Measurements from ENCODE around the gene PTP4A2. TPM values are rescaled to one million over a fixed set of nuclear protein-coding genes. Genes with fewer than 3 reads are reported as not detected.

Gene PTP4A2
- polyA plus RNA-seq, 3 donors: 227 to 501 (median 294) TPM

GRCh38 chr1:31862071-31862470, 76.1 kb downstream of the PTP4A2 start:
- H3K4me3 ChIP-seq (replicated peaks in 1 of 3; ENCODE audit: low read depth in 2 of 3, low read length in 3 of 3): no peak overlapping the region
- no CpG with 5 or more reads among the region's 4 CpGs for WGBS (ENCODE audit: insufficient coverage)
- H3K27ac ChIP-seq (ENCODE audit: low read depth in 1 of 2, low read length in 2 of 2): no peak overlapping the region
- Mint-ChIP-seq H3K27ac (no peak overlapping the region), H3K9me3 (no peaks in the 10 kb centered on the region), H3K27me3 (ENCODE audit: low read depth in 3 of 3) (peaks cover 0 to 3% (median 2%) of the 10 kb centered on the region in 3 donors), H3K36me3 (no peaks in the 10 kb centered on the region), H3K4me1 (no peaks in the 10 kb centered on the region), H3K4me3 (no peak overlapping the region)
- no peak for TF ChIP-seq CTCF (IDR thresholded peaks at IDR 0.05)
- no peaks in the 10 kb centered on the region for H3K4me1 ChIP-seq (ENCODE audit: control insufficient read depth in 1 of 2, insufficient read depth in 2 of 2, low read length in 2 of 2)
- H2AFZ ChIP-seq (ENCODE audit: insufficient read depth, low read depth, low read length, poor library complexity, severe bottlenecking): no peak overlapping the region
- H3K4me2 ChIP-seq (replicated peaks; ENCODE audit: extremely low read depth, low read length, poor library complexity, severe bottlenecking): no peak overlapping the region
- intact Hi-C loops (cut with micrococcal nuclease): no loop called here
- H3K36me3 ChIP-seq (replicated peaks in 1 of 2; ENCODE audit: control insufficient read depth in 1 of 2, insufficient read depth in 2 of 2, low read length in 2 of 2): no peaks in the 10 kb centered on the region
- H3K79me2 ChIP-seq (ENCODE audit: insufficient read depth, low read length): no peaks in the 10 kb centered on the region
- H3K9me3 ChIP-seq (replicated peaks in 1 of 2; ENCODE audit: control insufficient read depth in 1 of 2, insufficient read depth in 1 of 2, low read length in 2 of 2): no peaks in the 10 kb centered on the region
- no peak overlapping the region for H3K9ac ChIP-seq (ENCODE audit: insufficient read depth, low read length, poor library complexity, severe bottlenecking)
- DNase-seq: no peak
- H3K27me3 ChIP-seq (ENCODE audit: control insufficient read depth in 2 of 2, insufficient read depth in 2 of 2, low read length in 2 of 2): no peaks in the 10 kb centered on the region
- no peaks in the 10 kb centered on the region for H4K20me1 ChIP-seq (ENCODE audit: insufficient read depth, low read length)

- no peaks in the 10 kb centered on the region for H3K4me1 ChIP-seq (ENCODE audit: control insufficient read depth in 1 of 2, insufficient read depth in 2 of 2, low read length in 2 of 2)
- no peak overlapping the region for H3K27ac Mint-ChIP-seq
- no peaks in the 10 kb centered on the region for H3K9me3 ChIP-seq (replicated peaks in 1 of 2; ENCODE audit: control insufficient read depth in 1 of 2, insufficient read depth in 1 of 2, low read length in 2 of 2)
- H3K27me3 Mint-ChIP-seq (ENCODE audit: low read depth in 3 of 3): peaks cover 0 to 3% (median 0%) of the 10 kb centered on the region in 3 donors
- H2AFZ ChIP-seq (ENCODE audit: insufficient read depth, low read depth, low read length, poor library complexity, severe bottlenecking): no peak overlapping the region
- H3K36me3 Mint-ChIP-seq: no peaks in the 10 kb centered on the region
- H3K9me3 Mint-ChIP-seq: no peaks in the 10 kb centered on the region
- H3K27ac ChIP-seq (ENCODE audit: low read depth in 1 of 2, low read length in 2 of 2): no peak overlapping the region
- no peaks in the 10 kb centered on the region for H3K4me1 Mint-ChIP-seq
- no peaks in the 10 kb centered on the region for H3K36me3 ChIP-seq (replicated peaks in 1 of 2; ENCODE audit: control insufficient read depth in 1 of 2, insufficient read depth in 2 of 2, low read length in 2 of 2)
- no peak overlapping the region for H3K4me3 ChIP-seq (replicated peaks in 1 of 3; ENCODE audit: low read depth in 2 of 3, low read length in 3 of 3)
- H3K27me3 ChIP-seq (ENCODE audit: control insufficient read depth in 2 of 2, insufficient read depth in 2 of 2, low read length in 2 of 2): no peaks in the 10 kb centered on the region
- no peak overlapping the region for H3K9ac ChIP-seq (ENCODE audit: insufficient read depth, low read length, poor library complexity, severe bottlenecking)
- no peak for TF ChIP-seq CTCF (IDR thresholded peaks at IDR 0.05)
- H4K20me1 ChIP-seq (ENCODE audit: insufficient read depth, low read length): no peaks in the 10 kb centered on the region
- no CpG with 5 or more reads among the region's 5 CpGs for WGBS (ENCODE audit: insufficient coverage)
- DNase-seq: no peak
- no peak overlapping the region for H3K4me3 Mint-ChIP-seq
- no peak overlapping the region for H3K4me2 ChIP-seq (replicated peaks; ENCODE audit: extremely low read depth, low read length, poor library complexity, severe bottlenecking)
- intact Hi-C loops (cut with micrococcal nuclease): no loop called here
- no peaks in the 10 kb centered on the region for H3K79me2 ChIP-seq (ENCODE audit: insufficient read depth, low read length)
These were observed 76.8 kb downstream of the PTP4A2 start for GRCh38 chr1:31861346-31861745.

Data from CD14-positive monocyte (primary cell).